HG03103 (cell line): ENCODE data around the gene UQCR10.
"Not testable (repeated sequence)": the region's sequence is repeated elsewhere in the genome, so short reads cannot be mapped to it uniquely, and the experiment has no call there.

Experiments used
- ATAC-seq: cut with Tn5 transposase; IDR thresholded peaks from one replicate; pipeline ENCODE4 v1.9.1; 2021; ENCODE audit warnings: low read depth; ENCODE audit not compliant: unreplicated experiment

The UQCR10 gene

GRCh38 chr22:29735416-29735815, 31.8 kb upstream of the UQCR10 start:
- no peak for ATAC-seq

DNA sequence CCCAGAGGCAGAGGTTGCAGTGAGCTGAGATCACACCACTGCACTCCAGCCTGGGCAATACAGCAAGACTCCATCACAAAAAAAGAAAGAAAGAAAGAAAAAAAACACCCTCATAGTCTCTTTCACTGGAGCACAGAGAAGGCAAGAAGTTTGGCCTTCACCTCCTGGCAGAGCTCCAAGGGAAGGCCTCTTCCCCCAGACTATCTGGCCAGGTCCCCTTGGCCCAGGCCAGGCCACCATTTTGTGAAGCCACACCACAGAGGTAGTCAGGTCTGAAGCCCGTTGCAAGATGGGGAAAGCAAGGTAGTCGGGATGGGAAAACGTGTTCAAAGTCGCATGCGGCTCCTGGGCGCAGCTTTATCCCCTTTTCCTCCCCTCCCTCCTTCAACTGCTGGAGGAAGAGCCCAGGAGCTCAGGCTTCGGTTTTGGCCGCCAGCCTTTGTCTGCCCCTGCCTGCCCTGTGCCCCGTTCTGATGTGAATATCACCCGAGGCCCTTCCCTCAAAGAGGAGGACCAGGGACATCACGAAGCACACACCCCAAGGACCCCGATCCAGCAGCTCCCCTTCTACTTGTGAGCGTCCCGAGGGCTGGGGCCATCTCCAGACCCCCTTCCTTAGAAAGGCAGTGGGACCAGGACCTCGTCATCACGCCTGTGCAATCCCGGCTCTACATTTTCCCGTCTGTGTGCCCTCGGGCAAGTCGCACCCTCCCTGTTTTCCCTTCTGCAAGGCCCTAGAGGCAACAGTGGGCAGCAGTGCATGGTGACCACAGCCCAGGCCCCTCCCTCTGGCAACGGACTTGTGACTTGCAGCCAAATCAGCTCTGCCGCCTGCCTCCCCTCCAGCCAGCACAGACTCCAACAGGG, 29.7 kb upstream of the UQCR10 start:
- ATAC-seq: no peak

DNA sequence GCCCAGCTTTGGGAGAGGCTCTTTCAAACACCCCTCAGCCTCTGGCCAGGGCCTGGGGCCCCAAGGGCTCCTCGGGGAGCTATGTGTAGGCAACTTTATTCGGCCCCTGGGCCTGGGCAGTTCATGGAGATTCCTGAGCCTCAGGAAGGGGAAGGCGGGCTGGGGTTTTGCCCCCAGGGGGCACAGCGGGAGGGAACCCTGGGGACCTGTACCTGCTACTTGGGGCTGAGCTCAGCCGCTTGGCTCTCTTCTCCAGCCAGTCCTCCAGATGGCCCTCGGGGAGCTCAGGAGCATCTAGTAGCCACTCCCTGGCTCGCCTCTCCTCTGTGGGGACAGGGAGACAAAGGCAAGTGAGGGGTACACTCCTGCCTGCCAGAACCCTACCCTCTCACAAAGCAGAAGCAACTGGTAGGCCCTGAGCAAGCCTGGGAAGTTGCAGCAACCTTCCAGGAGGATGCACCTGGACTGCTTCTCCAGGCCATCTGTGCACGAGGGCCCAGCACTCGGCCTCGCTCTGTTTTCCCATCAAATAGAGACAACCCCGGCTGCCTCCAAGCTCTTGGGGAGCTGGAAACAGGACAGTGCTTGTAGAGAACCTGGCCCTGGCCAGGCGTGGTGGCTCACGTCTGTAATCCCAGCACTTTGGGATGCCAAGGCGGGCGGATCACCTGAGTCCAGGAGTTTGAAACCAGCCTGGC, 28.9 kb upstream of the UQCR10 start:
- no peak for ATAC-seq

DNA sequence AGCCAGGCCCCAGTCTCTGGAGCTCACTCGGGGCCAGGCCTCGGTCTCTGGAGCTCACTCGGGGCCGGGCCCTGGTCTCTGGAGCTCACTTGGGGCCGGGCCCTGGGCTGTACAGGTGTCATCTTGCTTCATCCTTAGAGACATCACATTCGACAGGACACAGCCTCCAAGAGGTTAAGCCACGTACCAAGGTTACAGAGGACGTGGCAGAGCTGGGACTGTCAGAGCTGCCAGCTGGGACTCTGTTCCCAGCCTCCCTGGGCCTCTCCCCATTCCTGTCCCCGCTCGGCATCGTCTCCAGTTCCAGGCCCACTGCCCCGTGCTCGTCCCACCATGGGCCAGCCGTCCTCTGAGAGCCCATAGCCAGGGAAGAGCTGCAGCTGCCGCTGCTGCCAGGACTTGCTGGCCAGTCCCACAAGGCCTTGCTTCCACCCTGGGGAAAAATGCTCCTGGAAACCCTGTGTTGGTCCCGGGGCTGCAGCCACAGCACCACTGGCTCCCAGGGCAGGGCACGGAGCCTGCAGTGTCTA, 27.8 kb upstream of the UQCR10 start:
- ATAC-seq: no peak

DNA sequence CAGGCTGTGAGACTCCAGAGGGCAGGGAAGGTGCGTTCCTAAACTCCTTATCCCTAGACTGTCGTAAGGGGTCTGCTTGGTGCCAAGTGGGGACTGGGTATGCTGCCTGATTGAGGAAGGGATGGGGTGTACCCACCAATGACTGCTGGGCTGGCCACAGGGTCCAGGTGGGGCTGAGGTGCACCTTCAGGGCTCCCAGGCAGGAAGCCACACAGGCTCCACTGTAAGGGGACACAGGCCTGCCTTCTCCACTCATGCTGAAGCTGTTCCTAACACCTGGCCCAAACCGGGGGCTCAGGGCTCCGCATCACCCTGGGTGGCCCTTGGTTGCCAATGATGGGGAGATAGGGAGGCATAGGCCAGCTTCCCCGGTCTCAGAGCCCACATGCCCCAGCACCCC, 27.0 kb upstream of the UQCR10 start:
- ATAC-seq: no peak

GRCh38 chr22:29741926-29742325, 25.2 kb upstream of the UQCR10 start:
- no peak for ATAC-seq

GRCh38 chr22:29742326-29742725, 24.8 kb upstream of the UQCR10 start:
- no peak for ATAC-seq

DNA sequence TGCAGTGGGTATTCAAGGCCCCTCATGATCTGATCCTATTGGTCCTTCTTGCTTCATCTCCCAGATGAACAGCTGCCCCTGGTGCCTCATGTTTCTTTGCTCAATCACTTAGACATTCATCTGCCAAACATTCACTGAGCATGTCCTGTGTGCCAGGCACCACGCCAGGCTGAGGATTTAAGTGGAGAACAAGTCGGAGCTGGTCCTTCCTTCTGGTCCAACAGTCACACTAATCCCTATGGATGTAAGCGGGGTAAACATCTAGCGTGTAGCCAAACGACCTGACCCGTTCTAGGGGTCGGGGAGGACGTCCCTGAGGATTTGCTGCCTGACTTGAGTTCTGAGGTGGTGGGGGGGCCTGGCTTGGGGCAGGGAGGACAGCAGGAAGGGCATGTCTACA, 22.3 kb upstream of the UQCR10 start:
- ATAC-seq: no peak

- ATAC-seq: no peak
These were observed 19.3 kb upstream of the UQCR10 start for GRCh38 chr22:29747832-29748231.

GRCh38 chr22:29748248-29748893, 18.8 kb upstream of the UQCR10 start:
- no peak for ATAC-seq

- ATAC-seq: no peak
These were observed 17.1 kb upstream of the UQCR10 start for GRCh38 chr22:29750029-29750428.

DNA sequence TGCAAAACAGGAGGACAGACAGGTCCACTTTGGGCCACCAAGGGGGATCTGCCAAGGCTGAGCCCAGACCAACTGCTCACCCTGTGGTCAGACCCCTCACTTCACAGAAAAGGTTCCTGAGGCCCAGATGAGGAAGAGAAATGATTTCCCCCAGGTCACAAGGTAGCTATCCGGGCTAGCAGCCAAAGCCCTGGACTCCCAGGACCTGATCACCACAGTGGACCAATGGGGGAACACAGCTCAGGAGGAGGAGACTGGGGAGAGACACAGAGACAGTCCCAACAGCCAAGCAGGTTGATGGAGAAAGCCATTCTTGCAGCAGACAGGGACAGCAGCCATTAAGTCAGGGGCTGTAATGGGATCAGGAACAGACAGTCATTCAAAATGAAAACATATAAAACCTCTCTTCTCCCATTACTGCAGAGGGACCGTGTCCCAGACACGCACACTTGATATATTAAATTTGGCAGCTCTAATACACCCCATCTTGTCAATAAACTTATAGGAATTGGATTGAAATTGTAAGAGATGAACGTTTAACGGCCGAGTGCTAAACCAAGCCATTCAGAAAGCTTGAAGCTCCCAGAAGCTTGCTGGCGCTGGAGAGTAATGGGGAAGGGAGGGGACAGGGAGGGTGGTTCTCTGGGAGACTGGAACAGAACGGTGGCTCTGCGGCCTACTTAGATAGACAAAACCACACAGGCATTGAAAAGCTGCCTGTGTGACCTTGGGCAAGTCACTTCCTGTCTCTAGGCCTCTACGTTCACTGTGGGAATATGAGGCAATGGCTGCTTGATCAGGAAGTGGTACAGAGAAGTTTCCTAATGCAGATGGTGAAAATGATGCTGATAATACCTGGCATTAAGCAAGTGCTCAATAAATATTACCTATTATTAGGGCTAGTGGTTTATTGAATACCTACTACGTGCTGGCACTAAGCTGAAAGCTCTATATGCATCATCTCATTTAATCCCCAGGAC, 16.3 kb upstream of the UQCR10 start:
- no peak for ATAC-seq

DNA sequence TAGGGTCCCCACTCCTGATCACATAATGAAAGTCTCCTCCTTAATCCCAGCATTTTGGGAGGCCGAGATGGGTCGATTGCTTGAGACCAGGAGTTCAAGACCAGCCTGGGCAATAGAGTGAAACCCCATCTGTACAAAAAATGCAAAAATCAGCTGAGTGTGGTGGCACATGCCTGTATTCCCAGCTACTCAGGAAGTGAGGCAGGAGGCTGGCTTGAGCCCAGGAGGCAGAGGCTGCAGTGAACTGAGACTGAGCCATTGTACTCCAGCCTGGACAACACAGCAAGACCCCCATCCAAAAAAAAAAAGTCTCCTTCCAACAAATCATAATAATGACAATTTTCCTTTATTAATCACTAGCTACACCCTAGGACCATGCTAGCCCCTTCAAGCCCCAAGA, 15.5 kb upstream of the UQCR10 start:
- no peak for ATAC-seq

- no peak for ATAC-seq
These were observed 13.1 kb upstream of the UQCR10 start for GRCh38 chr22:29753808-29754657.

- ATAC-seq: not testable (repeated sequence)
These were observed 12.3 kb upstream of the UQCR10 start for GRCh38 chr22:29754658-29755395.

GRCh38 chr22:29755889-29756288, 11.3 kb upstream of the UQCR10 start:
- ATAC-seq: no peak

DNA sequence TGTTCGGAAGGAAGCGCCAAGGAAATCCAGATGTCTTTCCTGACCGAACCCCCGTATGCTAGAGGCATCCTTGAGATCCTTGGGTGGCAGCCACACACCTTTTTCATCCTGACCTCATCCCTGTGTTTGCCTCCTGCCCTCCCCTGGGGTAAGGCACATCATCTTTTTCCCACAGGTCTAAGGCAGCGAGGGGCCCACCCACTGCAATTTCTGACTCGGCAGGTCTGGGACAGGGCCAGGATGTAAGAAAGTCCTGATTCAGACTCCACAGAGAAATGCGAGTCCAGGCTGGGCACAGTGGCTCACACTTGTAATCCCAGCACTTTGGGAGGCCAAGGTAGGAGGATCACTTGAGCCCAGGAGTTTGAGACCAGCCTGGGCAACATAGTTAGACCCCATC, 10.8 kb upstream of the UQCR10 start:
- ATAC-seq: no peak

DNA sequence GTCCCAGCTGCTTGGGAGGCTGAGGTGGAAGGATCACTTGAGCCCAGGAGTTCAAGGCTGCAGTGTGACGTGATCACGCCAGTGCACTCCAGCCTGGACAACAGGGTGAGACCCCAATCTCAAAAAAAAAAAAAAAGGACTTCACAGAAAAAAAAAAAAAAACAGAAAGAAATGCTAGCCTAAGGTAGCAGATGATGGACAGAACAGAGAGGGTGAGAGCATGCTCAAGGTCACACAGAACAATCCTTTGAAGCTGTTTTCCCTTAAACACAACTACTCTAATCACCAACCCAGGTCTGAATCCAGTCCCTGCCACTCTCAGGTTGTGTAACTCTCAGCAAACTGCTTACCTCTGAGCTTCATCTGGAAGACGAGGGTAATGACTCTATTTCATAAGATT, 10.1 kb upstream of the UQCR10 start:
- no peak for ATAC-seq
